SJCRH30 (cell line): Measurements from ENCODE around the gene NPC2. TPM values are rescaled to one million over a fixed set of nuclear protein-coding genes. Genes with fewer than 3 reads are reported as not detected.
A peak's percentile ranks its signal among the peaks of the same experiment; 100 is the strongest.
"Not testable (repeated sequence)": the region's sequence is repeated elsewhere in the genome, so short reads cannot be mapped to it uniquely, and the experiment has no call there.

Source experiments
- DNase-seq, 2 experiments: peaks; one replicate each; pipeline ENCODE4 v3.0.0-alpha.2; 2015 to 2020
- H3K27ac ChIP-seq: fragments of 250-450 bp; sonication (Bioruptor Pico); 2 replicates; pipeline ENCODE4 v1.5.1; 2020; ENCODE audit warnings: mild to moderate bottlenecking, moderate library complexity
- H3K27me3 ChIP-seq: fragments of 250-450 bp; sonication (Bioruptor Pico); 2 replicates; pipeline ENCODE4 v1.5.1; 2020; ENCODE audit warnings: mild to moderate bottlenecking, moderate library complexity
- H3K36me3 ChIP-seq: fragments of 250-450 bp; sonication (Bioruptor Pico); 2 replicates; pipeline ENCODE4 v1.5.1; 2020; ENCODE audit warnings: mild to moderate bottlenecking, moderate library complexity
- H3K4me1 ChIP-seq: fragments of 250-450 bp; sonication (Bioruptor Pico); 2 replicates; pipeline ENCODE4 v1.5.1; 2020; ENCODE audit warnings: mild to moderate bottlenecking, moderate library complexity
- H3K4me3 ChIP-seq: fragments of 250-450 bp; sonication (Bioruptor Pico); 2 replicates; pipeline ENCODE4 v1.5.1; 2020; ENCODE audit warnings: mild to moderate bottlenecking, moderate library complexity
- H3K9me3 ChIP-seq: fragments of 250-450 bp; sonication (Bioruptor Pico); replicated peaks from 2 replicates; pipeline ENCODE4 v1.5.1; 2020; ENCODE audit warnings: mild to moderate bottlenecking, moderate library complexity
- total RNA-seq: library from RNA; depleted of rRNA; stranded (reverse); fragments of >200 nt; shearing (Covaris generic); gene quantifications from 2 replicates; pipeline ENCODE4 v1.2.3, GENCODE V29; 2014; rRNA removed

The NPC2 gene
- total RNA-seq: 91.8 and 99.2 TPM in 2 replicates

DNA sequence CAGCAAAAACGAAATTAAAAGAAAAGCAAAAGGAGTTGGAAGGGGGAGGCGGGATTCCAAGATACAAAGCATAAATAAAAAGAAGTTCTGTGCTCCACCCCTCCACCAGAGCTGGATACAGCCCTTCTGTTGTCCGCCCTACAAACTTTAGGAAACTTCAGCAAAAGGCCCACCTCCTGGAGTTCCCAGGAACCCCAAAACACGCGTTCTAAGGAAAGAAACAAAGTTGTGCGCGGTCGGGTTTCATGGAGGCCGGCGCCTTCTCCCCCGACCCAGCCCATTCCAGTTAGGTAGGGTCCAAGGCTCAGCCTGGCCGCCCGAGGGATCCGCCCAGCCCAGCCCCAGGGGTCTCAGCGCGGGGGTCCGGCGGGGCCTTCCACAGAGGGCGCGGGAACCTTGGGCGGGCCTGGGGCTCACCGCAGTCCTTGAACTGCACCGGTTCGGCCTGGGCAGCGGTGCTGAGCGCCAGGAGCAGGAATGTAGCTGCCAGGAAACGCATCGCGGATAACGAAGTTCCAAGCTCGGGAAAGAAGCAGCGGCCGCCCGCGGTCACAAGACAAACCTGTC, at the start of gene NPC2:
Gene NPC2, minus strand, starts transcription at position 530 of the 567 bp plus-strand sequence. Its CDS starts 31 bp downstream, at position 499.
- DNase-seq: no peak
- Histone ChIP-seq H3K4me1 (peaks cover 9% of the 10 kb centered on the region; the same call in 1 of the 2 replicates), H3K27ac (peak within 1 kb of the TSS; percentile 56), H3K4me3 (peak within 1 kb of the TSS; percentile 90), H3K27me3 (no peaks in the 10 kb centered on the region), H3K9me3 (no peaks in the 10 kb centered on the region), H3K36me3 (no peaks in the 10 kb centered on the region)

DNA sequence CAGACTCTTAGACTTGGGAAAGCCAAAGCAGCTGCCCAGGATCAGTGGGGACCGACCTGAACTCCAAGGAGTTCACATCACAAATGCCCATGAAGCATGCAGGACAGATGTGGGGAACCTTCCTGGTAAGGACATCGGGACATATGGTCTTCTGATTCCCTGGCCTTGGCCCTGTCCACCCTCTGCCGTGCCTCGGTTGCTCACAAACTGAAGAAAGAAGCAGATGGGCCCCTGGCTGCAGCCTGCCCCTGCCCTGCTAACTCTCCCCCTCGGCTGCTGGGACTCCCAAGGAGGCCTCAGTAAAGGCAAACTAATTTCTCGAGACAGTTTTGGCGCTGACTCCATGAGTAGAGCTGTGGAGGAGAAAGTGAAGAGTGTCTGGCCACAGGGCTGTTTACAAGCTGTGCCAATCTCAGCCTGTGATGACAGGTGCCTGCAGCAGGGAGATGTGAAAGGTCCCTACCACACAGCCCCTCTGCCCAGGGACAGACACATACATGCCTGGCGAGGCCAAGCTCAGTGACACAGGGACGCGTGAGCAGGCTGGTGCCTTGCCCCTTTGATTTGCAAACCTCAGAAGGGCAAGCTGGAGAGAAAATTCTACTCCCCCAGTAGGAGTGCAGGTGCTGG, 49.1 kb upstream of the NPC2 start:
- Histone ChIP-seq H3K4me1 (no peaks in the 10 kb centered on the region), H3K4me3 (no peak overlapping the region), H3K27ac (no peak overlapping the region), H3K9me3 (no peaks in the 10 kb centered on the region), H3K27me3 (no peaks in the 10 kb centered on the region), H3K36me3 (no peaks in the 10 kb centered on the region)
- DNase-seq: no peak

DNA sequence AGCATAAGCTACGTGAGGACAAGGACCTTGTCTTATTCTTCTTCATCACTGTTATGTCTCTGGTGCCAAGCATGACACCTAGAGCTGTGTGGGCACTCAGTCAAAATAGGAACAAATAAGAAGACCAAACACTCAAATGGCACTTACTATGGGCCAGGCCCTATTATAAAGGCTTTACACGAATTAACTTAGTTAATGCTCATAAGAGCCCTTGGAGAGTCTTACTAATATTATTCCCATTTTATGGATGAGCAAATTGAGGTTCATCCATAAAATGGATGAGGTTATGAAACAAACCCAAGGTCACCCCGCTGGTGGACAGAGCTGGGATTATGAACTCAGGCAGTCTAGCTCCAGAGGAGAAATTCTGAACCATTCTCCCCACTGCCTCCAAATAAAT, 48.1 kb upstream of the NPC2 start:
- H3K27me3 ChIP-seq: no peaks in the 10 kb centered on the region
- DNase-seq: no peak
- H3K27ac ChIP-seq: no peak overlapping the region
- H3K36me3 ChIP-seq: no peaks in the 10 kb centered on the region
- no peak overlapping the region for H3K4me3 ChIP-seq
- no peaks in the 10 kb centered on the region for H3K9me3 ChIP-seq
- H3K4me1 ChIP-seq: peaks cover 1% of the 10 kb centered on the region; the same call in 1 of the 2 replicates

DNA sequence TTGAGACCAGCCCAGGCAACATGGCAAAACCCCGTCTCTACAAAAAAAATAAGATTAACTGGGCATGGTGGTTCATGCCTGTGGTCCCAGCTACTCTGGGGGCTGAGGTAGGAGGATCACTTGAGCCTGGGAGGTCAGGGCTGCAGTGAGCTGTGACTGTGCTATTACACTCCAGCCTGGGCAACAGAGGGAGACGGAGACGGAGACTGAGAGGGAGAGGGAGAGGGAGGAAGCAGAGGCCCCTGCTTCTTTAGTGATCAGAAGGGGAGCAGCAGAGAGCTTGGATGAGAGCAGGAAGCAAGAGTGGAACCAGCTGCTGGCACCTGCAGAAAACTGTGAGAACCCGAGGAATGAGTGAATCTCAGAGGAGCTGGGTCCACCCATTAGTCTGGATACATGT, 46.4 kb upstream of the NPC2 start:
- Histone ChIP-seq H3K4me1 (peaks cover 5% of the 10 kb centered on the region; the same call in 1 of the 2 replicates), H3K9me3 (no peaks in the 10 kb centered on the region), H3K27ac (no peak overlapping the region), H3K27me3 (no peaks in the 10 kb centered on the region), H3K4me3 (no peak overlapping the region), H3K36me3 (no peaks in the 10 kb centered on the region)
- no peak for DNase-seq

DNA sequence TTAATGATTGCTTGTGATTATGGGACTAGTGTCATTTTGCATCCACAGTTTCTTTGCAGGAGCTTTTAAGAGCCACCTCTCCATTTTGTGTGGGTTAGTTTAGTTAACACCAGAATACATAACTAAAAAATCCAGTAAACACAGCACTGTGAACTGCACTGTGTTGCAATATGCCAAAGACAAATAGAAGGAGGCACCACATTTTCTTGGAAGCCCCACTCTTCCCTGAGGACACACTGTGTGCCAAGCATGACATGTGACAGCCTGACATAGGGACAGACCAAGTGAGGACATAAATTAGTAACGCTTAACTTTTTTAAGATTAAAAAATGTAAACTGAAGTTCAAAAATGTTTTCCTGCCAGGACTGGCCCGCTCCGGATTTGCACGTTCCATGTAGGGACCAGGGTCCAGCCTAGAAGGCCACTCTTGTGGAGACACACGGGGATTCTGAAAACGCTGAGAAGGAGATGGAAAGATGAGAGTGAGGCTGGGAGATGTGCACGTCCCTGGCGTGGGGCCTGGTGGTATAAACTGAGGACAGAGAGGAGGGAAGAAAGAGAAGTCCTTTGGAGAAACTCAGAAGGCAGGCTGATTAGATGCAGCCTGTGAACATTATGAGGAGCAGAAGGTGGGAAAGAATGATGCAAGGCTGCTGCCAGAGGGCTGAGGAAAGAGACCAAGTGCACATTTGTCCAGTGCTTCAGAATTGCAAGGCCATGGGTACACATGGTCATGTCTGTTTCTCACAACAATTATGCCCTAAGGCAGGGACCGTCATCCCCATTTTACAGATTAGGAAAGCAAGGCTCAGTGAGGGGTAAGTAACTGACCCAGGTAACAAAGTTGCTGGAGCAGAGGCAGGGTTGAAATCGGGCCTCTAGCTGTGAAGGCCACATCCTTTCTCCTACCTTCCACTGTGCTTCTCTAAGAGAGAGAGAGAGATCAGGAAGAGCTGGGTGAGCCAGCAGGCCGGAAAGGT, 45.6 kb upstream of the NPC2 start:
- Histone ChIP-seq H3K4me1 (peaks cover 5% of the 10 kb centered on the region; the same call in 1 of the 2 replicates), H3K36me3 (no peaks in the 10 kb centered on the region), H3K4me3 (no peak overlapping the region), H3K27me3 (no peaks in the 10 kb centered on the region), H3K27ac (no peak overlapping the region), H3K9me3 (no peaks in the 10 kb centered on the region)
- no peak for DNase-seq

DNA sequence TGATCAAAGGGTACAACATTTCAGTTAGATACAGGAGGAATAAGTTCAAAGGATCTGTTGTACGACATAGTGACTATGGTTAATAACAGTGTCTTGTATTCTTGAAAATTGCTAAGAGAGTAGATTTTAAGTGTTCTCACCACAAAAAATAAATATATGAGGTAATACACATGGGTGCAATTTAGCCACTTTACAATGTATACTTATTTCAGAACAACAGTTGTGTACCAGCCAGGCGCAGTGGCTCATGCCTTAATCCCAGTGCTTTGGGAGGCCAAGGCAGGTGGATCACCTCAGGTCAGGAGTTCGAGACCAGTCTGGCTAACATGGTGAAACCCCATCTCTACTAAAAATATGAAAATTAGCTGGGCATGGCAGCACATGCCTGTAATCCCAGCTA, 43.2 kb upstream of the NPC2 start:
- not testable (repeated sequence) for H3K36me3 ChIP-seq, DNase-seq, H3K4me1 ChIP-seq, H3K27me3 ChIP-seq, H3K9me3 ChIP-seq, H3K27ac ChIP-seq, H3K4me3 ChIP-seq

DNA sequence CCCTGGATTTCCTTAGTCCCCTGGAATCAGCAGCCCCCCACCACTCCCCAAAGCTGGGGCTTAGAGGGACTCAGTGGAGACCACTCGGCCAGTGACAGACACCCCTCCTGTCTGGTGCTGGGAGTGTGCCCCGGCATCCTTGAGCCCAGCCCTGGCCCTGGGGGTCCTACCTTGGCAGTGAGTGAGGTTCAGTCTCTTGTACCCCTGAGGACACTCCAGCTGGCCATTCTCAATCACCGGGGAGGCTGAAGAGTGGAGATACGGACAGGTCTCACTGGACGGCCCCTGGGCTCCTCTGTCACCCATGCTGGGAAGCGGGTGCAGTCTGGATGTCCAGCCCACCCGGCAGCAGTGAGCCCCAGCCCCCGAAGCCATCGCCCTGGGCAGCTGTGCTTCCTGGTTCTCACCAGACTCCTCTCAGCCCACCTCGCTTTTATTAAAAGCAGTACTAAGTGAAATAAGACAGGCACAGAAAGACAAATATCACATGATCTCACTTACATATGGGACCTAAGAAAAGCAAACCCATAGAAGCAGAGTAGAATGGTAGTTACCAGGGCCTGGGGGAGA, 42.7 kb upstream of the NPC2 start:
- no peaks in the 10 kb centered on the region for H3K36me3 ChIP-seq
- H3K27ac ChIP-seq: no peak overlapping the region
- H3K4me3 ChIP-seq: no peak overlapping the region
- H3K9me3 ChIP-seq: no peaks in the 10 kb centered on the region
- H3K4me1 ChIP-seq: peaks cover 8% of the 10 kb centered on the region; the same call in 1 of the 2 replicates
- peak in 1 of 2 experiments; percentile 35 for DNase-seq
- H3K27me3 ChIP-seq: no peaks in the 10 kb centered on the region

DNA sequence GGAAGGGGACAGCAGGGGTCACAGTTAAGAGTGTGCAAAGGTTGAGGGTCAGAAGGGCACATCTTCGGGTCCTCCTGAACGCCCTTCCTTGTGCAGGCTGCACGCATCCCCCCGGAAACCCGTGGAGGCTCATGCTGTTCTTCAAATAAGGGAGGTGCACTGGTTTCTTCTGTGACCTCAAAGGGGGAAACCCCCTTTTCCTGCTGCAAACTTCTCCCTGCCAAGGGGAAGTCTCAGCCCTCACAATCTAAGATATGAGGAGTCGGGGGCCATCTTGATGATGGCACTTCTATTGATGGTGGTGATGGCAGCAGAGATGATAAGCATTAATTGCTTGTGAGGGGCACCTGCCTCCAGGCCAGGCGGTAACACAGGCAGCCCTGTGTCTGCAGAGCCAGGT, 40.5 kb upstream of the NPC2 start:
- H3K4me1 ChIP-seq: peaks cover 8% of the 10 kb centered on the region; the same call in 1 of the 2 replicates
- DNase-seq: no peak
- H3K27ac ChIP-seq: no peak overlapping the region
- H3K36me3 ChIP-seq: no peaks in the 10 kb centered on the region
- no peaks in the 10 kb centered on the region for H3K27me3 ChIP-seq
- no peaks in the 10 kb centered on the region for H3K9me3 ChIP-seq
- H3K4me3 ChIP-seq: no peak overlapping the region

DNA sequence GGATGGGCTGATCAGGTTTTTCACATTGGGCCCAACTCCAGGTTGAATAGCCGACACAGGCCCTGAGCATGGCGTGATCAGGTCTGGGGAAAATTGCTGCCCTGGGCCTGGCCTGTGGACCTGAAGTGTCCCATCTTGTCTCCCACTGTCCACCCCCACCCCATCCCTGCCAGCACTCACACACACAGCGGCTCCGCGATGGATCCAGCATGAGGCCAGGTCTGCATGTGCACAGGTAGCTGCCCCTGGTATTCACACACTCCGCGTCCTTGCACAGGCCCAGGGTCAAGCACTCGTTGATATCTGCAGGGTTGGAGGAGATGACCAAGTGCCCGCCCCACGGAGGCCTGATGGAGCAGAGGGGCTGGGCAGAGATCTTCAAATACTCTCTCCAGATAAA, 39.1 kb upstream of the NPC2 start:
- DNase-seq: no peak
- no peak overlapping the region for H3K27ac ChIP-seq
- no peaks in the 10 kb centered on the region for H3K9me3 ChIP-seq
- H3K4me3 ChIP-seq: no peak overlapping the region
- no peaks in the 10 kb centered on the region for H3K36me3 ChIP-seq
- H3K27me3 ChIP-seq: no peaks in the 10 kb centered on the region
- peaks cover 12% of the 10 kb centered on the region; the same call in 1 of the 2 replicates for H3K4me1 ChIP-seq

DNA sequence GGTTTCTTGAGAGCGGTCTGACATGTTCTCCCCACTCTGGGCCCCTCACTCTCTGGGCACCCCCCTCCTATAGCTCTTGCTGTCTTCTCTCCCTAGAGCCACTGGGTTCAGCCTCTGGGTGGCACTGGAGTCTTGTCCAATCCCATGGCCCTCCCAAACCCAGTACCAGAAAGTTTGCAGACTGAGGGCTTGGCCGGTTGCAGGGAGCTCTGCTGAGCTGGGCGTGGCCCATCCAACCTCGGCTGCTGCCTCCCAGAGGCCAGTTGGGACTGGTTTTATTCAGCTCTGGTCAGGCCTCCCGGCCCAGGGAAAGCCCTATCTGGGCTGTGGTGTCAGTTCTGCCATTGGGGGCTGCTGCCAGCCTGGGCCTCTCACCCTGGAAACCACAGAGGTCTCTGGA, 38.4 kb upstream of the NPC2 start:
- DNase-seq: peak; percentile 49 to 65
- H3K9me3 ChIP-seq: no peaks in the 10 kb centered on the region
- no peaks in the 10 kb centered on the region for H3K36me3 ChIP-seq

DNA sequence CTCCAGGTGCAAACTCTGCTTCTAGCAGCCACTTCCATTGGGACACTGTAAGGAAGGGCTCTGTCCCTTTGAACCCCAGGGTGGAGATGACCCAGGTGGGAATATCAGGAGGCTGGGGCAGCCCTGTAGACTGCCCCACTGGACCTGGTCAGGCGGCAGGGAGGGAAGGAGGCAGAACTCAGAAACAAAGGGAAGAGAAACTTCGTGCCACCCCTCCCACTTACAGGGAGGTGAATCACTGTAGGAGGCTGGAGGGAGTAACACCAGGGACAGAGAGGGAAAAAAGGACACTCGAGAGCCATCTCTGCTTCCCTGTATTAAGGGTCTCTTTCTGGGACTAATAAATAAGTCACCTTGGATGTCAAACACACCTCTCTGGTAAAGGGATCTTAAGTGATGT, 37.9 kb upstream of the NPC2 start:
- H3K27me3 ChIP-seq: no peaks in the 10 kb centered on the region
- DNase-seq: no peak
- H3K9me3 ChIP-seq: no peaks in the 10 kb centered on the region
- H3K4me1 ChIP-seq: peaks cover 11% of the 10 kb centered on the region
- H3K36me3 ChIP-seq: no peaks in the 10 kb centered on the region
- H3K4me3 ChIP-seq: no peak overlapping the region
- H3K27ac ChIP-seq: no peak overlapping the region

More for the DNA sequence above, 38.4 kb upstream of the NPC2 start:
- Histone ChIP-seq H3K4me3 (no peak overlapping the region), H3K27ac (no peak overlapping the region), H3K27me3 (no peaks in the 10 kb centered on the region), H3K4me1 (peaks cover 12% of the 10 kb centered on the region; the same call in 1 of the 2 replicates)

DNA sequence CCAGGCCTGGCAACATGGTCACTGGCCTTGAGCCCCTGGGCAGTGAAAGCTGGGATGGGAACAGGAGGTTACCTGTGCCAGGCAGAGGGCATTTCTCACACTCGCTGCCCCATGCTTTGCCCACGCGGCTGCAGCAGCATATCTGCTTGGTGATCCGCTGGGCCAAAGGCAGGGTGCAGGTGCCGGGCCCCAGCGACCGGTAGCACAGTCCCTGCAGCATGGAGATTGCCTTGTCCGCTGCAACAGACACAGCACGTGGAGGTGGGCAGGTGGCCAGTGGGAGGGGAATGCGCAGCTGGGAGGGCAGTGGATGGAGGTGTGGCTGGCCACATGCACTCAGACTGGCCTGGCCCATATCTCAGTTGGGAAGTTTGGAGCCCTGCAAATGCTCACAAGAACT, 35.8 kb upstream of the NPC2 start:
- no peaks in the 10 kb centered on the region for H3K36me3 ChIP-seq
- no peak overlapping the region for H3K27ac ChIP-seq
- no peaks in the 10 kb centered on the region for H3K27me3 ChIP-seq
- no peaks in the 10 kb centered on the region for H3K9me3 ChIP-seq
- DNase-seq: no peak
- no peak overlapping the region for H3K4me3 ChIP-seq
- H3K4me1 ChIP-seq: peaks cover 24% of the 10 kb centered on the region

DNA sequence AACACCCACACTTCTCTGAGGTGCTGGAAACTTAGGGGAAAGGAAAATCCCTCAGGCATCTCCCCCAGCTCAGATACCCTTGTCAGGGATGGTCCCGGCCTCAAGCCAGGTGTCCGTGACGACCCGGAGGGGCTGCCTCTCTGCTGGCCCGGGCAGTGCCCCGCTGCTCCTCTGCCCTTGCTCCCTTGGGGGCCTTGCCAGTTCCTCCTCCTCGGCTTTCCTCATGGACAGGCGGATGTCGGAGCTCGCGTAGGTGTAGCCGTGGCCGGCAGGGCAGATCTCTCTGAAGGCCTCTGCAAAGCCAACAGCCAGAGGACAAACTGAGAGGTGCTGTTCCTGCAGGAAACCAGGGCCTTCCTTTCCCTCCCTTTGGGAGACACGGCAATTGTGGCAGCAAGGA, 35.3 kb upstream of the NPC2 start:
- no peak for DNase-seq
- Histone ChIP-seq H3K4me1 (peaks cover 24% of the 10 kb centered on the region), H3K27me3 (no peaks in the 10 kb centered on the region), H3K36me3 (no peaks in the 10 kb centered on the region), H3K27ac (no peak overlapping the region), H3K9me3 (no peaks in the 10 kb centered on the region), H3K4me3 (no peak overlapping the region)

DNA sequence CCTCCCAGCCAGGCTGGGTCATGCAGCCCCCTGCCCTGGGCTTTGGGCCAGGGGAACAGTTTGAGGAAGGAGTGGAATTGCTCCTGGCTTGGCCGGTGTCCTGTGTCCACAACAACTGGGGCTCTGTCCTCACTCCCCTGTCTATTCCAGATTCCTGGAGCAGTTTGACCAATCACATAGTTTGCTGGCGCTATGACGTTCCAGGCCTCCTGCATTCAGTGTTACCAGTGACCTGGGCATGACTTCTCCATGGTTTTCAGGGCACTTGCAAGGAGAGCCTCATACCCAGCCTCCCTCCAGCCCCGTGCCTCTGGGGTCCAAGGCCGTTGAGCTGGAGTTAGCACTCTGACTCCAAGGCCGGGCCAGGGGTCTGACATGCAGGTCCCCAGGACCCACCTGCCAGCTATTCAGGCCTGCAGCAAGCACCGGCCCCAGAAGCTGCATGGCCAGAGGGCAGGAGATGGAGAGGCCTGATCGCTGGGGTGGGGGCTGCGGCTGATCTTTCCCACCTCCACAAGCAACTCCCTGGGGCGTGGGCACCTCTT, 34.7 kb upstream of the NPC2 start:
- H3K36me3 ChIP-seq: no peaks in the 10 kb centered on the region
- peaks cover 24% of the 10 kb centered on the region for H3K4me1 ChIP-seq
- H3K4me3 ChIP-seq: no peak overlapping the region
- no peaks in the 10 kb centered on the region for H3K9me3 ChIP-seq
- H3K27ac ChIP-seq: no peak overlapping the region
- no peaks in the 10 kb centered on the region for H3K27me3 ChIP-seq
- DNase-seq: peak in 1 of 2 experiments; percentile 24
